ENCODE results near the gene TRAP1. TPM values are rescaled to one million over a fixed set of nuclear protein-coding genes. Genes with fewer than 3 reads are reported as not detected.

TRAP1 gene
- total RNA-seq, 1 donor from 2014 or later: 97.3 TPM

- Mint-ChIP-seq H3K4me1 (ENCODE audit: low read depth, unreplicated experiment) (peaks cover 3% of the 10 kb centered on the region), H3K4me3 (ENCODE audit: unreplicated experiment) (no peak overlapping the region), H3K36me3 (ENCODE audit: unreplicated experiment) (no peaks in the 10 kb centered on the region), H3K9me3 (ENCODE audit: unreplicated experiment) (peaks cover 3% of the 10 kb centered on the region), H3K27me3 (ENCODE audit: unreplicated experiment) (peaks cover 3% of the 10 kb centered on the region), H3K27ac (ENCODE audit: unreplicated experiment) (no peak overlapping the region)
- no peak for DNase-seq
- TF ChIP-seq, protein P1, sequence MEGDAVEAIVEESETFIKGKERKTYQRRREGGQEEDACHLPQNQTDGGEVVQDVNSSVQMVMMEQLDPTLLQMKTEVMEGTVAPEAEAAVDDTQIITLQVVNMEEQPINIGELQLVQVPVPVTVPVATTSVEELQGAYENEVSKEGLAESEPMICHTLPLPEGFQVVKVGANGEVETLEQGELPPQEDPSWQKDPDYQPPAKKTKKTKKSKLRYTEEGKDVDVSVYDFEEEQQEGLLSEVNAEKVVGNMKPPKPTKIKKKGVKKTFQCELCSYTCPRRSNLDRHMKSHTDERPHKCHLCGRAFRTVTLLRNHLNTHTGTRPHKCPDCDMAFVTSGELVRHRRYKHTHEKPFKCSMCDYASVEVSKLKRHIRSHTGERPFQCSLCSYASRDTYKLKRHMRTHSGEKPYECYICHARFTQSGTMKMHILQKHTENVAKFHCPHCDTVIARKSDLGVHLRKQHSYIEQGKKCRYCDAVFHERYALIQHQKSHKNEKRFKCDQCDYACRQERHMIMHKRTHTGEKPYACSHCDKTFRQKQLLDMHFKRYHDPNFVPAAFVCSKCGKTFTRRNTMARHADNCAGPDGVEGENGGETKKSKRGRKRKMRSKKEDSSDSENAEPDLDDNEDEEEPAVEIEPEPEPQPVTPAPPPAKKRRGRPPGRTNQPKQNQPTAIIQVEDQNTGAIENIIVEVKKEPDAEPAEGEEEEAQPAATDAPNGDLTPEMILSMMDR (IDR thresholded peaks at IDR 0.05; ENCODE audit: partially characterized antibody, unreplicated experiment): no peak
Measured at GRCh38 chr16:3673676-3674377, 43.5 kb downstream of the TRAP1 start.

DNA sequence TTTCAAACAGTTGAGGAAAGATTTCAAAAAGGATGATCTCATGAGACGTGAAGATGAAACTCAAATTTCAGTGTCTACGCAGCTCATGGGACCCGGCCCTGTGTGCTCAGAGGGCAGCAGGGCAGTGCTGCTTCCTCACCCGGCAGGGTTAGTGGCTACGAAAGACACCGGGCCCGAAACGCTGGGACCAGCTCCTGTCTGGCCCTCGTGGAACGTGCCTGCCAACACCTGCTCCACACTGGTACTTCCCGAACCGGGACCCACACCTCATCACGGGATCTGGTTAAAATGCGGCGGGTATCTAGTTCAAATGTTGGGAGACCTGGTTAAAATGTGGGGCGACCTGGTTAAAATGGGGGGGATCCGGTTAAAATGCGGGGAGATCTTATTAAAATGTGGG is 44.1 kb downstream of the TRAP1 start:
- Mint-ChIP-seq H3K9me3 (ENCODE audit: unreplicated experiment) (peaks cover 3% of the 10 kb centered on the region), H3K36me3 (ENCODE audit: unreplicated experiment) (no peaks in the 10 kb centered on the region), H3K27me3 (ENCODE audit: unreplicated experiment) (peaks cover 3% of the 10 kb centered on the region), H3K27ac (ENCODE audit: unreplicated experiment) (peak overlapping the region; percentile 20), H3K4me3 (ENCODE audit: unreplicated experiment) (no peak overlapping the region), H3K4me1 (ENCODE audit: low read depth, unreplicated experiment) (peaks cover 3% of the 10 kb centered on the region)
- DNase-seq: no peak
- TF ChIP-seq, protein P1 (IDR thresholded peaks at IDR 0.05; ENCODE audit: partially characterized antibody, unreplicated experiment): no peak

- DNase-seq: no peak
- TF ChIP-seq, protein P1 (IDR thresholded peaks at IDR 0.05; ENCODE audit: partially characterized antibody, unreplicated experiment): no peak
- H3K9me3 Mint-ChIP-seq (ENCODE audit: unreplicated experiment): peaks cover 2% of the 10 kb centered on the region
- H3K27me3 Mint-ChIP-seq (ENCODE audit: unreplicated experiment): peaks cover 3% of the 10 kb centered on the region
- H3K4me3 Mint-ChIP-seq (ENCODE audit: unreplicated experiment): no peak overlapping the region
- H3K36me3 Mint-ChIP-seq (ENCODE audit: unreplicated experiment): no peaks in the 10 kb centered on the region
- no peak overlapping the region for H3K27ac Mint-ChIP-seq (ENCODE audit: unreplicated experiment)
- peaks cover 3% of the 10 kb centered on the region for H3K4me1 Mint-ChIP-seq (ENCODE audit: low read depth, unreplicated experiment)
Measured at GRCh38 chr16:3672571-3673041, 44.7 kb downstream of the TRAP1 start.

GRCh38 chr16:3671424-3671823 is 45.9 kb downstream of the TRAP1 start:
- TF ChIP-seq, protein P1 (IDR thresholded peaks at IDR 0.05; ENCODE audit: partially characterized antibody, unreplicated experiment): no peak
- no peak overlapping the region for H3K27ac Mint-ChIP-seq (ENCODE audit: unreplicated experiment)
- H3K4me3 Mint-ChIP-seq (ENCODE audit: unreplicated experiment): no peak overlapping the region
- no peaks in the 10 kb centered on the region for H3K36me3 Mint-ChIP-seq (ENCODE audit: unreplicated experiment)
- DNase-seq: no peak
- H3K27me3 Mint-ChIP-seq (ENCODE audit: unreplicated experiment): peaks cover 3% of the 10 kb centered on the region
- H3K4me1 Mint-ChIP-seq (ENCODE audit: low read depth, unreplicated experiment): peaks cover 3% of the 10 kb centered on the region
- H3K9me3 Mint-ChIP-seq (ENCODE audit: unreplicated experiment): peaks cover 2% of the 10 kb centered on the region

GRCh38 chr16:3670711-3671110 is 46.6 kb downstream of the TRAP1 start:
- TF ChIP-seq, protein P1 (IDR thresholded peaks at IDR 0.05; ENCODE audit: partially characterized antibody, unreplicated experiment): no peak
- Mint-ChIP-seq H3K4me1 (ENCODE audit: low read depth, unreplicated experiment) (peaks cover 3% of the 10 kb centered on the region), H3K27me3 (ENCODE audit: unreplicated experiment) (peaks cover 3% of the 10 kb centered on the region), H3K9me3 (ENCODE audit: unreplicated experiment) (peaks cover 3% of the 10 kb centered on the region), H3K27ac (ENCODE audit: unreplicated experiment) (no peak overlapping the region), H3K4me3 (ENCODE audit: unreplicated experiment) (no peak overlapping the region), H3K36me3 (ENCODE audit: unreplicated experiment) (no peaks in the 10 kb centered on the region)
- no peak for DNase-seq
